IMR-90 (cell line): ENCODE measurements around the gene NLGN1.

ENCODE experiments used
- CTCF ChIP-seq: conservative IDR thresholded peaks from 2 replicates; pipeline ENCODE4 v1.5.1; 2012; ENCODE audit warnings: mild to moderate bottlenecking, low read depth, low read length, improper control_type of control experiment
- POLR2A ChIP-seq: IDR thresholded peaks from 2 replicates; pipeline ENCODE4 v1.6.1; 2012; ENCODE audit warnings: mild to moderate bottlenecking, low read depth, low read length
- USF2 ChIP-seq: fragments of 150-350 bp; IDR thresholded peaks from 2 replicates; pipeline ENCODE4 v1.6.1; 2017; ENCODE audit warnings: mild to moderate bottlenecking, antibody characterized with exemption, low read length, low read depth

GRCh38 chr3:174083706-174084105, 686.2 kb downstream of the NLGN1 start:
- TF ChIP-seq CTCF (no peak), USF2 (no peak), POLR2A (no peak)
